GM12891 (cell line): ENCODE measurements around the gene NBEA.

Experiments
- DNase-seq: peaks from one replicate; pipeline ENCODE4 v3.0.0; 2011; ENCODE audit warnings: low spot score; ENCODE audit not compliant: insufficient read length
- FAIRE-seq: peaks from 2 replicates; lab custom pipeline; 2011; peaks lifted over from hg19 to GRCh38; lab: Jason Lieb, UNC
- PAX5 ChIP-seq: IDR thresholded peaks from 2 replicates; pipeline ENCODE4 v1.6.1; 2011; ENCODE audit warnings: low read length, moderate library complexity, mild to moderate bottlenecking; ENCODE audit not compliant: insufficient read depth, severe bottlenecking
- POLR2A ChIP-seq: IDR thresholded peaks from 2 replicates; pipeline ENCODE4 v1.6.1; 2011; ENCODE audit warnings: low read depth, low read length, control low read depth
- POLR2AphosphoS5 ChIP-seq: IDR thresholded peaks from 2 replicates; pipeline ENCODE4 v1.6.1; 2011; ENCODE audit warnings: low read depth, low read length, control low read depth
- POU2F2 ChIP-seq: IDR thresholded peaks from 2 replicates; pipeline ENCODE4 v1.6.1; 2011; ENCODE audit warnings: low read depth, mild to moderate bottlenecking, control low read depth, low read length, moderate library complexity
- SPI1 ChIP-seq: IDR thresholded peaks from 2 replicates; pipeline ENCODE4 v1.6.1; 2011; ENCODE audit warnings: low read depth, low read length, control low read depth
- TAF1 ChIP-seq: IDR thresholded peaks from 2 replicates; pipeline ENCODE4 v1.6.1; 2011; ENCODE audit warnings: low read depth, low read length, control low read depth

NBEA gene

GRCh38 chr13:35702316-35702715, 760.2 kb downstream of the NBEA start:
- no peak for FAIRE-seq
- no peak for TF ChIP-seq PAX5
- no peak for DNase-seq

- no peak for TF ChIP-seq PAX5
- FAIRE-seq (no peak), DNase-seq (no peak)
These were observed 761.0 kb downstream of the NBEA start for GRCh38 chr13:35703061-35703460.

- FAIRE-seq (no peak), DNase-seq (no peak)
- TF ChIP-seq SPI1, result no peak
- no peak for TF ChIP-seq POLR2AphosphoS5
- TF ChIP-seq PAX5, result no peak
- no peak for TF ChIP-seq POU2F2
- no peak for TF ChIP-seq POLR2A
- no peak for TF ChIP-seq TAF1
These were observed 762.3 kb downstream of the NBEA start for GRCh38 chr13:35704331-35704730.

- DNase-seq, result no peak
- no peak for FAIRE-seq
- TF ChIP-seq SPI1 (no peak), POLR2A (no peak), POU2F2 (no peak), PAX5 (no peak), POLR2AphosphoS5 (no peak), TAF1 (no peak)
These were observed 764.2 kb downstream of the NBEA start for GRCh38 chr13:35706281-35706680.

- TF ChIP-seq PAX5, result no peak
- DNase-seq, result no peak
- FAIRE-seq, result no peak
These were observed 764.7 kb downstream of the NBEA start for GRCh38 chr13:35706721-35707120.

GRCh38 chr13:35711909-35712308, 769.8 kb downstream of the NBEA start:
- FAIRE-seq (no peak), DNase-seq (no peak)
- TF ChIP-seq TAF1 (no peak), PAX5 (no peak), POLR2A (no peak), SPI1 (no peak), POLR2AphosphoS5 (no peak), POU2F2 (no peak)

- DNase-seq, result no peak
- TF ChIP-seq TAF1, result no peak
- no peak for TF ChIP-seq PAX5
- no peak for TF ChIP-seq SPI1
- no peak for TF ChIP-seq POU2F2
- TF ChIP-seq POLR2AphosphoS5, result no peak
- no peak for TF ChIP-seq POLR2A
- FAIRE-seq, result no peak
These were observed 771.1 kb downstream of the NBEA start for GRCh38 chr13:35712907-35713761.

GRCh38 chr13:35714121-35714520, 772.1 kb downstream of the NBEA start:
- no peak for FAIRE-seq
- DNase-seq, result no peak
- no peak for TF ChIP-seq SPI1
- no peak for TF ChIP-seq POLR2A
- no peak for TF ChIP-seq TAF1
- TF ChIP-seq POLR2AphosphoS5, result no peak
- TF ChIP-seq POU2F2, result no peak
- no peak for TF ChIP-seq PAX5

GRCh38 chr13:35714588-35715377, 772.7 kb downstream of the NBEA start:
- FAIRE-seq (no peak), DNase-seq (no peak)

GRCh38 chr13:35716186-35716585, 774.1 kb downstream of the NBEA start:
- FAIRE-seq (no peak), DNase-seq (no peak)
- TF ChIP-seq SPI1, result no peak
- no peak for TF ChIP-seq POU2F2
- no peak for TF ChIP-seq POLR2AphosphoS5
- no peak for TF ChIP-seq PAX5
- TF ChIP-seq TAF1, result no peak
- TF ChIP-seq POLR2A, result no peak

More at GRCh38 chr13:35714588-35715377, 772.7 kb downstream of the NBEA start:
- TF ChIP-seq SPI1, result no peak
- TF ChIP-seq POLR2A, result no peak
- TF ChIP-seq POU2F2, result no peak
- no peak for TF ChIP-seq PAX5
- no peak for TF ChIP-seq POLR2AphosphoS5
- TF ChIP-seq TAF1, result no peak

- TF ChIP-seq POU2F2 (no peak), POLR2AphosphoS5 (no peak), PAX5 (no peak), SPI1 (no peak), TAF1 (no peak), POLR2A (no peak)
- FAIRE-seq, result no peak
- DNase-seq, result no peak
These were observed 774.7 kb downstream of the NBEA start for GRCh38 chr13:35716729-35717128.
